G401.6 (cell line): Measurements from ENCODE around the gene PRR35.
"Not testable (repeated sequence)": the region's sequence is repeated elsewhere in the genome, so short reads cannot be mapped to it uniquely, and the experiment has no call there.

Experiments used
- FAIRE-seq: peaks from 2 replicates; lab custom pipeline; 2012; peaks lifted over from hg19 to GRCh38; lab: Jason Lieb, UNC

Gene PRR35

GRCh38 chr16:595942-596735 lies 35.9 kb downstream of the PRR35 start:
- no peak for FAIRE-seq

- FAIRE-seq: no peak
These were observed 36.5 kb downstream of the PRR35 start for GRCh38 chr16:596736-597060.

- not testable (repeated sequence) for FAIRE-seq
These were observed 37.5 kb downstream of the PRR35 start for GRCh38 chr16:597655-598054.

GRCh38 chr16:598823-599739 lies 38.9 kb downstream of the PRR35 start:
- FAIRE-seq: no peak

- FAIRE-seq: peak; percentile 73
These were observed 40.6 kb downstream of the PRR35 start for GRCh38 chr16:600781-601180.

- no peak for FAIRE-seq
These were observed 43.7 kb downstream of the PRR35 start for GRCh38 chr16:603933-604332.

GRCh38 chr16:606656-607307 lies 46.6 kb downstream of the PRR35 start:
- FAIRE-seq: no peak

- no peak for FAIRE-seq
These were observed 47.8 kb downstream of the PRR35 start for GRCh38 chr16:608019-608418.

- no peak for FAIRE-seq
These were observed 49.1 kb downstream of the PRR35 start for GRCh38 chr16:609316-609715.

GRCh38 chr16:609984-610383 lies 49.8 kb downstream of the PRR35 start:
- no peak for FAIRE-seq

- no peak for FAIRE-seq
These were observed 50.6 kb downstream of the PRR35 start for GRCh38 chr16:610513-611381.

- FAIRE-seq: no peak
These were observed 54.9 kb downstream of the PRR35 start for GRCh38 chr16:615122-615521.
